H1 (cell line): ENCODE data around the gene PRKAG3.

Experiments used
- BCL11A ChIP-seq, 2 experiments: IDR thresholded peaks; one replicate each; pipeline ENCODE4 v1.6.1; 2011; ENCODE audit warnings: low read depth in 2 of 2, low read length in 2 of 2, mild to moderate bottlenecking in 2 of 2
- CTCF ChIP-seq, 3 experiments: IDR thresholded peaks; 1 replicate in 2 of 3; 2 replicates in 1 of 3; pipeline versions ENCODE4 v1.5.1 to v1.6.1; 2011; ENCODE audit warnings: low read length in 3 of 3, mild to moderate bottlenecking in 3 of 3, inconsistent platforms in 2 of 3, low read depth in 1 of 3, moderate library complexity in 1 of 3; ENCODE audit not compliant: insufficient read depth in 1 of 3; ENCODE audit errors: control extremely low read depth in 1 of 3
- EGR1 ChIP-seq: IDR thresholded peaks from 2 replicates; pipeline ENCODE4 v1.6.1; 2011; ENCODE audit warnings: low read depth, low read length, borderline replicate concordance
- EP300 ChIP-seq, 2 experiments: IDR thresholded peaks; 1 replicate in 1 of 2; 2 replicates in 1 of 2; pipeline ENCODE4 v1.6.1; 2011 to 2012; ENCODE audit warnings: low read depth in 2 of 2, low read length in 2 of 2, mild to moderate bottlenecking in 2 of 2, borderline replicate concordance in 1 of 2, inconsistent platforms in 1 of 2, moderate library complexity in 1 of 2
- HDAC2 ChIP-seq, 2 experiments: fragments of 300-600 bp in 1 of 2; sonication (generic) in 1 of 2; IDR thresholded peaks; 2 replicates each; pipeline ENCODE4 v1.6.1; 2011 to 2012; ENCODE audit warnings: low read depth in 2 of 2, low read length in 2 of 2, mild to moderate bottlenecking in 2 of 2, moderate library complexity in 2 of 2, borderline replicate concordance in 1 of 2, inconsistent platforms in 1 of 2
- MAX ChIP-seq: IDR thresholded peaks from 2 replicates; pipeline ENCODE4 v1.6.1; 2012; ENCODE audit warnings: inconsistent platforms
- POLR2AphosphoS5 ChIP-seq: IDR thresholded peaks from 2 replicates; pipeline ENCODE4 v1.6.1; 2011; ENCODE audit warnings: low read depth, low read length
- POU5F1 ChIP-seq: IDR thresholded peaks from 2 replicates; pipeline ENCODE4 v1.6.1; 2011; ENCODE audit warnings: low read depth, mild to moderate bottlenecking, low read length, moderate library complexity
- SP2 ChIP-seq: IDR thresholded peaks from 2 replicates; pipeline ENCODE4 v1.6.1; 2012; ENCODE audit warnings: mild to moderate bottlenecking, low read length, inconsistent platforms

- TF ChIP-seq CTCF (IDR thresholded peaks at IDR 0.05; ENCODE audit: control extremely low read depth in 1 of 3, insufficient read depth in 1 of 3, low read depth in 1 of 3, low read length in 3 of 3) (no peak), POLR2AphosphoS5 (peak; percentile 58; the same call in 1 of the 2 replicates), EP300 (IDR thresholded peaks at IDR 0.05; ENCODE audit: borderline replicate concordance in 1 of 2, low read depth in 2 of 2, low read length in 2 of 2) (no peak), EGR1 (no peak), BCL11A (IDR thresholded peaks at IDR 0.05; ENCODE audit: low read depth in 2 of 2, low read length in 2 of 2) (no peak), POU5F1 (no peak), SP2 (no peak), HDAC2 (IDR thresholded peaks at IDR 0.05; ENCODE audit: borderline replicate concordance in 1 of 2, low read depth in 2 of 2, low read length in 2 of 2) (no peak), MAX (no peak)
Observed at GRCh38 chr2:218786133-218786532, 45.5 kb downstream of the PRKAG3 start.
